DOHH2 (cell line): ENCODE measurements around the gene CCDC170.

ENCODE experiments used
- H3F3A ChIP-seq: fragments of 200-600 bp; sonication (generic), shearing (Covaris generic); 2 replicates; pipeline ENCODE4 v1.6.0; 2016; ENCODE audit warnings: antibody characterized with exemption, mild to moderate bottlenecking; ENCODE audit not compliant: control insufficient read depth, insufficient read depth
- H3K27ac ChIP-seq: fragments of 200-600 bp; sonication (generic); 2 replicates; pipeline ENCODE4 v1.5.1; 2014; ENCODE audit warnings: low read depth, mild to moderate bottlenecking, low read length, moderate library complexity
- H3K27me3 ChIP-seq: fragments of 200-600 bp; sonication (generic); 2 replicates; pipeline ENCODE4 v1.6.1; 2014; ENCODE audit warnings: mild to moderate bottlenecking, low read length, mixed read lengths; ENCODE audit not compliant: control insufficient read depth
- H3K36me3 ChIP-seq: fragments of 200-600 bp; sonication (generic); 2 replicates; pipeline ENCODE4 v1.6.1; 2014; ENCODE audit warnings: mild to moderate bottlenecking, low read length, moderate library complexity, mixed read lengths; ENCODE audit not compliant: control insufficient read depth
- H3K4me1 ChIP-seq: fragments of 200-600 bp; sonication (generic); 2 replicates; pipeline ENCODE4 v1.6.1; 2014; ENCODE audit warnings: mild to moderate bottlenecking, low read length, mixed read lengths; ENCODE audit not compliant: control insufficient read depth
- H3K4me2 ChIP-seq: fragments of 200-600 bp; sonication (generic); 2 replicates; pipeline ENCODE4 v1.6.0; 2014; ENCODE audit warnings: mild to moderate bottlenecking, low read length, moderate library complexity
- H3K4me3 ChIP-seq: fragments of 200-600 bp; sonication (generic); 2 replicates; pipeline ENCODE4 v1.5.1; 2014; ENCODE audit warnings: mild to moderate bottlenecking, low read length, mixed read lengths
- H3K79me2 ChIP-seq: fragments of 200-600 bp; sonication (generic); 2 replicates; pipeline ENCODE4 v1.6.1; 2014; ENCODE audit warnings: mild to moderate bottlenecking, low read length, mixed read lengths; ENCODE audit not compliant: control insufficient read depth
- H3K9me2 ChIP-seq: fragments of 200-600 bp; sonication (generic); replicated peaks from 2 replicates; pipeline ENCODE4 v1.6.1; 2014; ENCODE audit warnings: mild to moderate bottlenecking, low read length, mixed read lengths; ENCODE audit not compliant: control insufficient read depth
- H3K9me3 ChIP-seq: fragments of 200-600 bp; sonication (generic); 2 replicates; pipeline ENCODE4 v1.6.1; 2014; ENCODE audit warnings: antibody characterized with exemption, low read length, mixed read lengths; ENCODE audit not compliant: control insufficient read depth, insufficient read depth
- H4K20me1 ChIP-seq: fragments of 200-600 bp; sonication (generic); 2 replicates; pipeline ENCODE4 v1.6.0; 2014; ENCODE audit warnings: low read depth, mild to moderate bottlenecking, antibody characterized with exemption, low read length, moderate library complexity; ENCODE audit not compliant: control insufficient read depth, insufficient read depth
- EZH2phosphoT487 ChIP-seq: fragments of 200-600 bp; sonication (generic); IDR thresholded peaks from 2 replicates; pipeline ENCODE4 v1.6.1; 2017; ENCODE audit warnings: borderline replicate concordance, mild to moderate bottlenecking, antibody characterized with exemption, low read length, moderate library complexity, mixed read lengths
- TF ChIP-seq, protein P1 (sequence below): fragments of 200-600 bp; sonication (generic); IDR thresholded peaks from one replicate; pipeline ENCODE4 v1.5.1; 2014; ENCODE audit warnings: antibody characterized with exemption, mild to moderate bottlenecking, low read depth, low read length; ENCODE audit not compliant: poor library complexity, severe bottlenecking

Gene CCDC170

DNA sequence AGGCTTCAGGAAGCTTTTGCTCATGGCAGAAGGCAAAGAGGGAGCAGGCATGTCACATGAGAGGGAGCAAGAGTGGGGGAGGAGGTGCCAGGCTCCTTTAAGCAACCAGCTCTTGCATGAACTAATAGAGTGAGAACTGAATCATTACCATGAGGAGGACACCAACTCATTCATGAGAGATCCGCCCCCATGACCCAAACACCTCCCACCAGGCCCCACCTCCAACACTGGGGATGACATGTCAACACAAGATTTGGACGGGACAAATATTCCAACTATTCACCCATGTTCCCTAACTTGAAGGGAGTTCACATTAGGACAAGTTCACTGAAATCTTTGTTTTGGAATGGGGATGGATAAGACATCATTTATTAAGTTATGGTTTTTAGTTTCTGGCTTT lies 158.5 kb downstream of the CCDC170 start:
- H3K36me3 ChIP-seq: no peaks in the 10 kb centered on the region

GRCh38 chr6:151655099-151655498 lies 161.3 kb downstream of the CCDC170 start:
- Histone ChIP-seq H3K79me2 (no peaks in the 10 kb centered on the region), H3K4me3 (no peak overlapping the region), H3K9me3 (no peaks in the 10 kb centered on the region), H3K9me2 (no peaks in the 10 kb centered on the region), H3K36me3 (no peaks in the 10 kb centered on the region), H3K4me2 (no peak overlapping the region), H3K27ac (no peak overlapping the region), H3K27me3 (0 out of 2 replicates have a peak, but pooled peaks cover under 1% of the 10 kb centered on the region), H3F3A (no peaks in the 10 kb centered on the region), H4K20me1 (no peaks in the 10 kb centered on the region), H3K4me1 (no peaks in the 10 kb centered on the region)
- TF ChIP-seq EZH2phosphoT487: no peak
- TF ChIP-seq, protein P1, sequence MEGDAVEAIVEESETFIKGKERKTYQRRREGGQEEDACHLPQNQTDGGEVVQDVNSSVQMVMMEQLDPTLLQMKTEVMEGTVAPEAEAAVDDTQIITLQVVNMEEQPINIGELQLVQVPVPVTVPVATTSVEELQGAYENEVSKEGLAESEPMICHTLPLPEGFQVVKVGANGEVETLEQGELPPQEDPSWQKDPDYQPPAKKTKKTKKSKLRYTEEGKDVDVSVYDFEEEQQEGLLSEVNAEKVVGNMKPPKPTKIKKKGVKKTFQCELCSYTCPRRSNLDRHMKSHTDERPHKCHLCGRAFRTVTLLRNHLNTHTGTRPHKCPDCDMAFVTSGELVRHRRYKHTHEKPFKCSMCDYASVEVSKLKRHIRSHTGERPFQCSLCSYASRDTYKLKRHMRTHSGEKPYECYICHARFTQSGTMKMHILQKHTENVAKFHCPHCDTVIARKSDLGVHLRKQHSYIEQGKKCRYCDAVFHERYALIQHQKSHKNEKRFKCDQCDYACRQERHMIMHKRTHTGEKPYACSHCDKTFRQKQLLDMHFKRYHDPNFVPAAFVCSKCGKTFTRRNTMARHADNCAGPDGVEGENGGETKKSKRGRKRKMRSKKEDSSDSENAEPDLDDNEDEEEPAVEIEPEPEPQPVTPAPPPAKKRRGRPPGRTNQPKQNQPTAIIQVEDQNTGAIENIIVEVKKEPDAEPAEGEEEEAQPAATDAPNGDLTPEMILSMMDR: no peak

More for the DNA sequence above, 158.5 kb downstream of the CCDC170 start:
- Histone ChIP-seq H3K4me1 (no peaks in the 10 kb centered on the region), H3K79me2 (no peaks in the 10 kb centered on the region), H3K27ac (no peak overlapping the region), H3K27me3 (no peaks in the 10 kb centered on the region), H3K4me2 (no peak overlapping the region), H3K4me3 (no peak overlapping the region), H4K20me1 (no peaks in the 10 kb centered on the region), H3F3A (no peaks in the 10 kb centered on the region), H3K9me3 (no peaks in the 10 kb centered on the region), H3K9me2 (no peaks in the 10 kb centered on the region)
- TF ChIP-seq EZH2phosphoT487: no peak
- TF ChIP-seq, protein P1: no peak

DNA sequence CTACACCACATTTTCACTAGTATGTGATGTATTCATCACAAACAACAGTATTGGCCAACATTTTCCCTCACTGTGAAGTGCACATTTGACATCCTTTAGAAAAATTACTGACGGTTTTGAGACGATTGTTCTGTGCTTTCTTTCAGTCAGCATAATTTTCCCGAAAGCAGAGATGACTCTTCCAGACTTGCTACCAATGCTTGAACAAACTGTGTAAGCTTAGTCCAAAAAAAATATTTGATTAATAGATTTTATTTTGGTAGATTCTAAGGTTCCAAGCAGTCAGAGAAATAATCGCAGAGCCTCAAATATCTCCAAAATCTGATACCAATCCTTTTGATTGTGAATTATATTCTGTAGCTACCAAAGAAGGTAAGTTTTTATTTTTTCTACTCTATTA lies 162.6 kb downstream of the CCDC170 start:
- no peaks in the 10 kb centered on the region for H3K4me1 ChIP-seq
- no peak overlapping the region for H3K4me2 ChIP-seq
- TF ChIP-seq, protein P1: no peak
- no peak for TF ChIP-seq EZH2phosphoT487
- no peak overlapping the region for H3K4me3 ChIP-seq
- H3K9me3 ChIP-seq: no peaks in the 10 kb centered on the region
- no peaks in the 10 kb centered on the region for H3K9me2 ChIP-seq
- no peaks in the 10 kb centered on the region for H3K36me3 ChIP-seq
- no peaks in the 10 kb centered on the region for H3K79me2 ChIP-seq
- H4K20me1 ChIP-seq: no peaks in the 10 kb centered on the region
- no peak overlapping the region for H3K27ac ChIP-seq
- 0 out of 2 replicates have a peak, but pooled peaks cover 3% of the 10 kb centered on the region for H3K27me3 ChIP-seq
- H3F3A ChIP-seq: no peaks in the 10 kb centered on the region
